ENCODE measurements around the gene SMIM24.

SMIM24 gene

GRCh38 chr19:3499738-3500428, 19.6 kb upstream of the SMIM24 start:
- peak overlapping the region; percentile 89 for H3K27ac ChIP-seq
- TF ChIP-seq CTCF (IDR thresholded peaks at IDR 0.05) (no peak), ZFX (IDR thresholded peaks at IDR 0.05; ENCODE audit: borderline replicate concordance) (no peak)

GRCh38 chr19:3497757-3498520, 17.6 kb upstream of the SMIM24 start:
- H3K27ac ChIP-seq = no peak overlapping the region
- TF ChIP-seq ZFX (IDR thresholded peaks at IDR 0.05; ENCODE audit: borderline replicate concordance) = no peak
- TF ChIP-seq CTCF (IDR thresholded peaks at IDR 0.05) = no peak

DNA sequence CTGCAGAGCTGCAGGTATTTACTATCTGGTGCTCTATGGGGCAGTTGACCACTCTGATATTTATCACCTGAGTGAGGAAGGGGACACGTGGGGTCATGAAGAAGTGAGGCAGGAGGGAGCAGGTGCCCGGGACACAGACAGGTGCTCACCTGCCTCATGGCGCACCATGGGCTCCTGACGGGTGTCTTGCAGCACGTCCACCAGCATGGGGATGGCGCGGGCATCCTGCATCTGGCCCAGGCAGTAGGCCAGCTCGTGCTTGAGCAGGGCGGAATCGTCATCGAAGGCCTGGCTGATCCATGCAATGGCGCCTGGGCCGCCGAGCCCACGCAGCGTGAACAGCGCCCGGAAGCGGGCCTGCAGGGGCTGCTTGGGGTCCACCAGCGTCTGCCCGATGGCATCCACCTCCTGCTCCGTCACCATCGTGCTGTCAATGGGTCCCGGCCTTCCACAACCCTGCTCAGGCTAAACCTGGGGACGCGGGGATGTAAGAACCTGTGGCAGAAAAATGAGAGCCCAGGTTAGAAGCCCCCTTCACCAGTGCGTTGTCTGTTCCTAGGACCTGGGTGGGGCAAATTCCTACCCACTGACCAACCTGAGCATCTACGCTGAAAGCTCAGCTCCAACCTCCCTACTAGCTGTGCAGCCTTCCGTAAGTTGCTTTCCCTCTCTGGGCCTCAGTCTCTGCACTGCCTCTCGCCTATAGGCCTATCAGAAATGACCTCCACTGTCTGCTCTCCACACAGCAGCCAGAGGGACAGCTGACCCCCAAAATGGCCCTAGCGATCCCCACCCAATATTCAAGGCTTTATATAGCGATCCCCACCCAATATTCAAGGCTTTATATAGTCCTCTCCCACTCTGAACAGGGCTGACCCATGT, 16.3 kb upstream of the SMIM24 start:
- TF ChIP-seq CTCF (IDR thresholded peaks at IDR 0.05) (no peak), ZFX (IDR thresholded peaks at IDR 0.05; ENCODE audit: borderline replicate concordance) (no peak)

GRCh38 chr19:3494559-3494958, 14.2 kb upstream of the SMIM24 start:
- TF ChIP-seq CTCF (IDR thresholded peaks at IDR 0.05) (no peak), ZFX (IDR thresholded peaks at IDR 0.05; ENCODE audit: borderline replicate concordance) (no peak)
- H3K27ac ChIP-seq = no peak overlapping the region

More for the DNA sequence above, 16.3 kb upstream of the SMIM24 start:
- H3K27ac ChIP-seq = no peak overlapping the region

DNA sequence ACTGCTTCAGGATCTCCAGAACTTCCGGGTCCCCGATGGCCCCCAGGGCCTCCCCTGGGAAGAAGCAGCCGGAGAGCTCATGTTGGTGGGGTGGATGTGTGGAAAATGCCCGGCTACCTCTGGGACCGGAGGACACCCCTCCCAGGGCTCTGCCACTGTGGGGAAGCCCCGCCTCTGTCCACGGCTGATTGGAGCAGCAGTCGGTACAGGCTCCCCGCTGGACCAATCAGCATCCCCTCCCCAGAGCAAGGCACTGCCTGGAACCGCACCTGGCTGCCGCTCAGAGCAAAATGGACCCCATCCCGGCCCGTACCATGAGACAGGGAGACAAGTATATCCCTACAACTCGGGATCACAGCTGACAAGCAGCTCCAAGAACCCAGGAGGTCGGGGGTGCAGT, 13.7 kb upstream of the SMIM24 start:
- no peak overlapping the region for H3K27ac ChIP-seq
- TF ChIP-seq CTCF (IDR thresholded peaks at IDR 0.05) (no peak), ZFX (IDR thresholded peaks at IDR 0.05; ENCODE audit: borderline replicate concordance) (no peak)

DNA sequence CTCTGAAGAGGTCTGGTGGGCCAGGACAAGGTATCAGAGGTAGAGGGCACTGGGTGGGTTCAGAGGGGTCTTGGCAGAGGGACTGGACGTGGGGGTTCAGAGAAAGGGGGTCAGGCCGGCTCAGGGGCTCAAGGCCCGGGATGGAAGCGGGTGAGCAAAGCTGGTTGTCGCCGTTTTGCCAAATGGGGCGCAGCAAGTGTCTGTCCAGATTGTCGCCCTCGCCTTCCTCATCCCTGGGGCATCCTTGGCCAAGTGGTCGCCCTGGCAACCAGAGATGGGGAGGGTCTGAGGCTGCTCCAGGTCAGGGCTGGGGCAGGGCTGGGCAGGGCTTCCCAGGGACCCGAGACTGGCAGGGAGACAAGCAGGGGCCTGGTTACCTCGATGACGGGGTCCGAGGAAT, 13.3 kb upstream of the SMIM24 start:
- TF ChIP-seq ZFX (IDR thresholded peaks at IDR 0.05; ENCODE audit: borderline replicate concordance) (no peak), CTCF (IDR thresholded peaks at IDR 0.05) (no peak)
- no peak overlapping the region for H3K27ac ChIP-seq
